ENCODE data around the gene ZDHHC7.
A peak's percentile ranks its signal among the peaks of the same experiment; 100 is the strongest.
"Not testable (repeated sequence)": the region's sequence is repeated elsewhere in the genome, so short reads cannot be mapped to it uniquely, and the experiment has no call there.

Gene ZDHHC7

GRCh38 chr16:85032187-85032586, 20.9 kb upstream of the ZDHHC7 start:
- H3K9me3 ChIP-seq (ENCODE audit: control insufficient read depth in 5 of 5, low read length in 5 of 5); H3K27ac ChIP-seq (ENCODE audit: low read depth, low read length): not testable (repeated sequence)
- H3K4me1 ChIP-seq (ENCODE audit: control insufficient read depth in 5 of 5, insufficient read depth in 5 of 5, low read length in 5 of 5), result peaks cover 9 to 30% (median 24%) of the 10 kb centered on the region in 5 donors

GRCh38 chr16:85031451-85031850, 20.1 kb upstream of the ZDHHC7 start:
- H3K27me3 ChIP-seq (ENCODE audit: control insufficient read depth in 5 of 5, insufficient read depth in 4 of 5, low read length in 5 of 5), result no peaks in the 10 kb centered on the region
- no peaks in the 10 kb centered on the region for H3K9me3 ChIP-seq (ENCODE audit: control insufficient read depth in 5 of 5, low read length in 5 of 5)
- H3K36me3 ChIP-seq (ENCODE audit: control insufficient read depth in 5 of 5, insufficient read depth in 5 of 5, low read length in 5 of 5), result peaks cover 0 to 5% (median 3%) of the 10 kb centered on the region in 5 donors
- no peak overlapping the region for H3K27ac ChIP-seq (ENCODE audit: low read depth, low read length)
- H3K4me1 ChIP-seq (ENCODE audit: control insufficient read depth in 5 of 5, insufficient read depth in 5 of 5, low read length in 5 of 5), result peaks cover 9 to 32% (median 27%) of the 10 kb centered on the region in 5 donors
- no peak overlapping the region for H3K4me3 ChIP-seq (ENCODE audit: low read depth in 1 of 5, low read length in 5 of 5)
- H3K9ac ChIP-seq (ENCODE audit: low read length in 5 of 5), result no peak overlapping the region

More at GRCh38 chr16:85032187-85032586, 20.9 kb upstream of the ZDHHC7 start:
- H3K9ac ChIP-seq (ENCODE audit: low read length in 5 of 5); H3K4me3 ChIP-seq (ENCODE audit: low read depth in 1 of 5, low read length in 5 of 5); H3K27me3 ChIP-seq (ENCODE audit: control insufficient read depth in 5 of 5, insufficient read depth in 4 of 5, low read length in 5 of 5); H3K36me3 ChIP-seq (ENCODE audit: control insufficient read depth in 5 of 5, insufficient read depth in 5 of 5, low read length in 5 of 5): not testable (repeated sequence)

- no peak overlapping the region for H3K27ac ChIP-seq (ENCODE audit: low read depth, low read length)
Measured at GRCh38 chr16:85029981-85030401, 18.7 kb upstream of the ZDHHC7 start.

GRCh38 chr16:85029408-85029784, 18.1 kb upstream of the ZDHHC7 start:
- Histone ChIP-seq H3K27me3 (ENCODE audit: control insufficient read depth in 5 of 5, insufficient read depth in 4 of 5, low read length in 5 of 5) (no peaks in the 10 kb centered on the region), H3K4me1 (ENCODE audit: control insufficient read depth in 5 of 5, insufficient read depth in 5 of 5, low read length in 5 of 5) (peaks cover 9 to 34% (median 32%) of the 10 kb centered on the region in 5 donors), H3K36me3 (ENCODE audit: control insufficient read depth in 5 of 5, insufficient read depth in 5 of 5, low read length in 5 of 5) (peaks cover 0 to 5% (median 3%) of the 10 kb centered on the region in 5 donors), H3K9me3 (ENCODE audit: control insufficient read depth in 5 of 5, low read length in 5 of 5) (no peaks in the 10 kb centered on the region), H3K9ac (ENCODE audit: low read length in 5 of 5) (peak overlapping the region in 2 of 5 donors; percentile 17 to 75), H3K4me3 (ENCODE audit: low read depth in 1 of 5, low read length in 5 of 5) (peak overlapping the region in 4 of 5 donors; percentile 63 to 92 (median 88)), H3K27ac (ENCODE audit: low read depth, low read length) (peak overlapping the region; percentile 75)

More at GRCh38 chr16:85029981-85030401, 18.7 kb upstream of the ZDHHC7 start:
- Histone ChIP-seq H3K9me3 (ENCODE audit: control insufficient read depth in 5 of 5, low read length in 5 of 5) (no peaks in the 10 kb centered on the region), H3K9ac (ENCODE audit: low read length in 5 of 5) (no peak overlapping the region), H3K4me1 (ENCODE audit: control insufficient read depth in 5 of 5, insufficient read depth in 5 of 5, low read length in 5 of 5) (peaks cover 9 to 34% (median 32%) of the 10 kb centered on the region in 5 donors), H3K27me3 (ENCODE audit: control insufficient read depth in 5 of 5, insufficient read depth in 4 of 5, low read length in 5 of 5) (no peaks in the 10 kb centered on the region), H3K4me3 (ENCODE audit: low read depth in 1 of 5, low read length in 5 of 5) (no peak overlapping the region), H3K36me3 (ENCODE audit: control insufficient read depth in 5 of 5, insufficient read depth in 5 of 5, low read length in 5 of 5) (peaks cover 0 to 5% (median 3%) of the 10 kb centered on the region in 5 donors)

- H3K36me3 ChIP-seq (ENCODE audit: control insufficient read depth in 5 of 5, insufficient read depth in 5 of 5, low read length in 5 of 5), result peaks cover 0 to 5% (median 3%) of the 10 kb centered on the region in 5 donors
- H3K27ac ChIP-seq (ENCODE audit: low read depth, low read length), result peak overlapping the region; percentile 75
- peak overlapping the region; percentile 17 to 95 (median 74) for H3K9ac ChIP-seq (ENCODE audit: low read length in 5 of 5)
- peaks cover 9 to 34% (median 32%) of the 10 kb centered on the region in 5 donors for H3K4me1 ChIP-seq (ENCODE audit: control insufficient read depth in 5 of 5, insufficient read depth in 5 of 5, low read length in 5 of 5)
- no peaks in the 10 kb centered on the region for H3K27me3 ChIP-seq (ENCODE audit: control insufficient read depth in 5 of 5, insufficient read depth in 4 of 5, low read length in 5 of 5)
- peak overlapping the region in 4 of 5 donors; percentile 63 to 92 (median 88) for H3K4me3 ChIP-seq (ENCODE audit: low read depth in 1 of 5, low read length in 5 of 5)
- no peaks in the 10 kb centered on the region for H3K9me3 ChIP-seq (ENCODE audit: control insufficient read depth in 5 of 5, low read length in 5 of 5)
Measured at GRCh38 chr16:85028685-85029407, 17.5 kb upstream of the ZDHHC7 start.

- Histone ChIP-seq H3K4me3 (ENCODE audit: low read depth in 1 of 5, low read length in 5 of 5) (peak overlapping the region; percentile 63 to 92 (median 86)), H3K27ac (ENCODE audit: low read depth, low read length) (peak overlapping the region; percentile 75), H3K36me3 (ENCODE audit: control insufficient read depth in 5 of 5, insufficient read depth in 5 of 5, low read length in 5 of 5) (peaks cover 0 to 5% (median 3%) of the 10 kb centered on the region in 5 donors), H3K9me3 (ENCODE audit: control insufficient read depth in 5 of 5, low read length in 5 of 5) (no peaks in the 10 kb centered on the region), H3K9ac (ENCODE audit: low read length in 5 of 5) (peak overlapping the region in 4 of 5 donors; percentile 63 to 95 (median 74)), H3K4me1 (ENCODE audit: control insufficient read depth in 5 of 5, insufficient read depth in 5 of 5, low read length in 5 of 5) (peaks cover 9 to 34% (median 32%) of the 10 kb centered on the region in 5 donors), H3K27me3 (ENCODE audit: control insufficient read depth in 5 of 5, insufficient read depth in 4 of 5, low read length in 5 of 5) (no peaks in the 10 kb centered on the region)
Measured at GRCh38 chr16:85027958-85028684, 16.8 kb upstream of the ZDHHC7 start.

- peaks cover 9 to 34% (median 32%) of the 10 kb centered on the region in 5 donors for H3K4me1 ChIP-seq (ENCODE audit: control insufficient read depth in 5 of 5, insufficient read depth in 5 of 5, low read length in 5 of 5)
- peak within 1 kb of the TSS; percentile 86 to 93 (median 91) for H3K4me3 ChIP-seq (ENCODE audit: low read depth in 1 of 5, low read length in 5 of 5)
- peak within 1 kb of the TSS; percentile 56 to 95 (median 90) for H3K9ac ChIP-seq (ENCODE audit: low read length in 5 of 5)
- H3K27ac ChIP-seq (ENCODE audit: low read depth, low read length), result peak within 1 kb of the TSS; percentile 75
- peaks cover 0 to 6% (median 0%) of the 10 kb centered on the region in 5 donors for H3K9me3 ChIP-seq (ENCODE audit: control insufficient read depth in 5 of 5, low read length in 5 of 5)
- H3K27me3 ChIP-seq (ENCODE audit: control insufficient read depth in 5 of 5, insufficient read depth in 4 of 5, low read length in 5 of 5), result no peaks in the 10 kb centered on the region
- peaks cover 0 to 5% (median 3%) of the 10 kb centered on the region in 5 donors for H3K36me3 ChIP-seq (ENCODE audit: control insufficient read depth in 5 of 5, insufficient read depth in 5 of 5, low read length in 5 of 5)
Measured at GRCh38 chr16:85027349-85027957, 16.1 kb upstream of the ZDHHC7 start, which contains the start of gene KIAA0513. TSS of gene KIAA0513 (plus strand) at chr16:85027795. CDS start at chr16:85067072, 39,277 bp downstream.

GRCh38 chr16:85026703-85027102, 15.4 kb upstream of the ZDHHC7 start:
- H3K27ac ChIP-seq (ENCODE audit: low read depth, low read length), result no peak overlapping the region
- H3K4me1 ChIP-seq (ENCODE audit: control insufficient read depth in 5 of 5, insufficient read depth in 5 of 5, low read length in 5 of 5), result peaks cover 9 to 34% (median 32%) of the 10 kb centered on the region in 5 donors
- peaks cover 0 to 3% (median 0%) of the 10 kb centered on the region in 5 donors for H3K36me3 ChIP-seq (ENCODE audit: control insufficient read depth in 5 of 5, insufficient read depth in 5 of 5, low read length in 5 of 5)
- peaks cover 0 to 6% (median 0%) of the 10 kb centered on the region in 5 donors for H3K9me3 ChIP-seq (ENCODE audit: control insufficient read depth in 5 of 5, low read length in 5 of 5)
- no peaks in the 10 kb centered on the region for H3K27me3 ChIP-seq (ENCODE audit: control insufficient read depth in 5 of 5, insufficient read depth in 4 of 5, low read length in 5 of 5)
- H3K4me3 ChIP-seq (ENCODE audit: low read depth in 1 of 5, low read length in 5 of 5), result peak overlapping the region; percentile 86 to 93 (median 91)
- peak overlapping the region in 4 of 5 donors; percentile 88 to 95 (median 90) for H3K9ac ChIP-seq (ENCODE audit: low read length in 5 of 5)

- no peaks in the 10 kb centered on the region for H3K27me3 ChIP-seq (ENCODE audit: control insufficient read depth in 5 of 5, insufficient read depth in 4 of 5, low read length in 5 of 5)
- H3K9ac ChIP-seq (ENCODE audit: low read length in 5 of 5), result peak overlapping the region in 1 of 5 donors; percentile 90
- no peaks in the 10 kb centered on the region for H3K36me3 ChIP-seq (ENCODE audit: control insufficient read depth in 5 of 5, insufficient read depth in 5 of 5, low read length in 5 of 5)
- H3K27ac ChIP-seq (ENCODE audit: low read depth, low read length), result no peak overlapping the region
- peaks cover 9 to 34% (median 32%) of the 10 kb centered on the region in 5 donors for H3K4me1 ChIP-seq (ENCODE audit: control insufficient read depth in 5 of 5, insufficient read depth in 5 of 5, low read length in 5 of 5)
- peak overlapping the region in 1 of 5 donors; percentile 92 for H3K4me3 ChIP-seq (ENCODE audit: low read depth in 1 of 5, low read length in 5 of 5)
- peaks cover 0 to 6% (median 0%) of the 10 kb centered on the region in 5 donors for H3K9me3 ChIP-seq (ENCODE audit: control insufficient read depth in 5 of 5, low read length in 5 of 5)
Measured at GRCh38 chr16:85025781-85026653, 14.7 kb upstream of the ZDHHC7 start.
